ENCODE data around the gene KAT14. TPM values are rescaled to one million over a fixed set of nuclear protein-coding genes. Genes with fewer than 3 reads are reported as not detected.
"Not testable (repeated sequence)": the region's sequence is repeated elsewhere in the genome, so short reads cannot be mapped to it uniquely, and the experiment has no call there.

KAT14 gene
- total and polyA plus RNA-seq, 2 donors, result 9.8 to 17.1 TPM

DNA sequence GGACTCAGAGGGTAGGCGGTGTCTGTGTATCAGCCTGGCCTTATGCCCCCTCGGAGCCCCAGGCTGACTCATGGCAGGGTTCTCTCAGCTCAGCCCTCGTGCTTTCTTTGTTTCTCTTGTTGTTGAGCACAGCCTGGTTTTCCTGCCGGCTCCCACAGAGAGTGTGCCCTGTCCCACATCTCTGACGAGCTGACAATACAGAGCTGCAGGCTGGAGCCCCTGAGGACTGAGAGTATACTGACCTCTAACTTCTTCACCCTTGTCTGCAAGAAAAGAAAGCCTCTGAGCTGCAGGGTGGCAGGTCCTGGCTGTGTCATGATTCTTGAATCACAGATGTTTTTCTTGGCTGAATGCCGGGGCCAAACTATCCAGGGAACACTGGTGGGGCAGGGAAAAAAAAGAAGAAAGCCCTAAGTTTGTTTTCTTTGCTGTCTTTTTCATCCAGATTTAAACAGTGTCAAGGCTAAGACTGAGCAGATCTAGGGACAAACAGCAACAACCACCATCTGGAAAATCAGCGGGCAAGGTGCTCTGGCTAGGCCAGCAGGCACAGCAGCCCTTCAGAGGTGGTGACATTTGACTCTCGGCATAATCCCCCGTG, 87.4 kb downstream of the KAT14 start:
- Histone ChIP-seq H3K27ac (ENCODE audit: low read depth in 1 of 2, low read length in 1 of 2) (peak overlapping the region in 1 of 2 donors; percentile 42), H3K9me3 (ENCODE audit: control insufficient read depth in 2 of 2, insufficient read depth in 1 of 2, low read length in 1 of 2) (no peaks in the 10 kb centered on the region), H3K4me1 (ENCODE audit: control insufficient read depth in 2 of 2, insufficient read depth in 2 of 2, low read length in 2 of 2) (no peaks in the 10 kb centered on the region), H3K27me3 (ENCODE audit: control insufficient read depth in 2 of 2, insufficient read depth in 1 of 2, low read length in 1 of 2) (no peaks in the 10 kb centered on the region), H3K36me3 (ENCODE audit: control insufficient read depth in 2 of 2, insufficient read depth in 2 of 2, low read length in 1 of 2) (no peaks in the 10 kb centered on the region), H3K4me3 (ENCODE audit: low read length in 2 of 2) (no peak overlapping the region)
- 58% methylated on average over 9 of the region's 9 CpGs for WGBS
- DNase-seq (ENCODE audit: low read depth in 6 of 9, low spot score in 9 of 9), result no peak

- 89% methylated on average over 4 of the region's 4 CpGs for WGBS
- Histone ChIP-seq H3K36me3 (ENCODE audit: control insufficient read depth in 2 of 2, insufficient read depth in 2 of 2, low read length in 1 of 2) (no peaks in the 10 kb centered on the region), H3K4me3 (ENCODE audit: low read length in 2 of 2) (no peak overlapping the region), H3K4me1 (ENCODE audit: control insufficient read depth in 2 of 2, insufficient read depth in 2 of 2, low read length in 2 of 2) (no peaks in the 10 kb centered on the region), H3K27me3 (ENCODE audit: control insufficient read depth in 2 of 2, insufficient read depth in 1 of 2, low read length in 1 of 2) (no peaks in the 10 kb centered on the region), H3K27ac (ENCODE audit: low read depth in 1 of 2, low read length in 1 of 2) (no peak overlapping the region), H3K9me3 (ENCODE audit: control insufficient read depth in 2 of 2, insufficient read depth in 1 of 2, low read length in 1 of 2) (no peaks in the 10 kb centered on the region)
- DNase-seq (ENCODE audit: low read depth in 6 of 9, low spot score in 9 of 9), result no peak
These were observed 88.0 kb downstream of the KAT14 start for GRCh38 chr20:18225632-18226031.

GRCh38 chr20:18226741-18227140, 89.1 kb downstream of the KAT14 start:
- not testable (repeated sequence) for H3K9me3 ChIP-seq (ENCODE audit: control insufficient read depth in 2 of 2, insufficient read depth in 1 of 2, low read length in 1 of 2); H3K27me3 ChIP-seq (ENCODE audit: control insufficient read depth in 2 of 2, insufficient read depth in 1 of 2, low read length in 1 of 2); H3K4me3 ChIP-seq (ENCODE audit: low read length in 2 of 2); H3K4me1 ChIP-seq (ENCODE audit: control insufficient read depth in 2 of 2, insufficient read depth in 2 of 2, low read length in 2 of 2); H3K36me3 ChIP-seq (ENCODE audit: control insufficient read depth in 2 of 2, insufficient read depth in 2 of 2, low read length in 1 of 2); DNase-seq (ENCODE audit: low read depth in 6 of 9, low spot score in 9 of 9); H3K27ac ChIP-seq (ENCODE audit: low read depth in 1 of 2, low read length in 1 of 2)
- 92% methylated on average over 28 of the region's 28 CpGs for WGBS

GRCh38 chr20:18233408-18233943, 95.8 kb downstream of the KAT14 start:
- Histone ChIP-seq H3K27ac (ENCODE audit: low read depth in 1 of 2, low read length in 1 of 2) (no peak overlapping the region), H3K4me1 (ENCODE audit: control insufficient read depth in 2 of 2, insufficient read depth in 2 of 2, low read length in 2 of 2) (no peaks in the 10 kb centered on the region), H3K9me3 (ENCODE audit: control insufficient read depth in 2 of 2, insufficient read depth in 1 of 2, low read length in 1 of 2) (no peaks in the 10 kb centered on the region), H3K27me3 (ENCODE audit: control insufficient read depth in 2 of 2, insufficient read depth in 1 of 2, low read length in 1 of 2) (no peaks in the 10 kb centered on the region), H3K4me3 (ENCODE audit: low read length in 2 of 2) (no peak overlapping the region), H3K36me3 (ENCODE audit: control insufficient read depth in 2 of 2, insufficient read depth in 2 of 2, low read length in 1 of 2) (no peaks in the 10 kb centered on the region)
- 63% methylated on average over 3 of the region's 3 CpGs for WGBS
- no peak for DNase-seq (ENCODE audit: low read depth in 6 of 9, low spot score in 9 of 9)

Other genes with a start within 250 kb of the KAT14 start
- 102 TPM for gene SNX5, start 169.1 kb upstream of the KAT14 start, total RNA-seq
- gene SNX5, start 169.1 kb upstream of the KAT14 start, polyA plus RNA-seq, result 134 TPM
- gene MGME1, start 168.8 kb upstream of the KAT14 start, total RNA-seq, result 22.9 TPM
- gene MGME1, start 168.8 kb upstream of the KAT14 start, polyA plus RNA-seq, result 23.1 TPM
- gene OVOL2, start 79.9 kb upstream of the KAT14 start, total RNA-seq, result 0.94 TPM
- gene OVOL2, start 79.9 kb upstream of the KAT14 start, polyA plus RNA-seq, result 3.1 TPM
- 11.9 TPM for gene PET117, start within 50 bp of the KAT14 start, total RNA-seq
- gene PET117, start within 50 bp of the KAT14 start, polyA plus RNA-seq, result 11.4 TPM
- gene ZNF133, start 150.7 kb downstream of the KAT14 start, total RNA-seq, result 10.9 TPM
- gene ZNF133, start 150.7 kb downstream of the KAT14 start, polyA plus RNA-seq, result 15.9 TPM